Ishikawa (cell line): ENCODE measurements around the gene KIF17.

Source experiments
- CEBPB ChIP-seq: IDR thresholded peaks from 2 replicates; pipeline ENCODE4 v1.6.1; 2012
- EGR1 ChIP-seq: IDR thresholded peaks from 2 replicates; pipeline ENCODE4 v1.6.1; 2012
- TF ChIP-seq, protein P1 (sequence below): IDR thresholded peaks from 2 replicates; pipeline ENCODE4 v1.6.1; 2012
- TF ChIP-seq, protein P2 (sequence below): IDR thresholded peaks from 2 replicates; pipeline ENCODE4 v1.6.1; 2012; ENCODE audit warnings: low read depth, mild to moderate bottlenecking

DNA sequence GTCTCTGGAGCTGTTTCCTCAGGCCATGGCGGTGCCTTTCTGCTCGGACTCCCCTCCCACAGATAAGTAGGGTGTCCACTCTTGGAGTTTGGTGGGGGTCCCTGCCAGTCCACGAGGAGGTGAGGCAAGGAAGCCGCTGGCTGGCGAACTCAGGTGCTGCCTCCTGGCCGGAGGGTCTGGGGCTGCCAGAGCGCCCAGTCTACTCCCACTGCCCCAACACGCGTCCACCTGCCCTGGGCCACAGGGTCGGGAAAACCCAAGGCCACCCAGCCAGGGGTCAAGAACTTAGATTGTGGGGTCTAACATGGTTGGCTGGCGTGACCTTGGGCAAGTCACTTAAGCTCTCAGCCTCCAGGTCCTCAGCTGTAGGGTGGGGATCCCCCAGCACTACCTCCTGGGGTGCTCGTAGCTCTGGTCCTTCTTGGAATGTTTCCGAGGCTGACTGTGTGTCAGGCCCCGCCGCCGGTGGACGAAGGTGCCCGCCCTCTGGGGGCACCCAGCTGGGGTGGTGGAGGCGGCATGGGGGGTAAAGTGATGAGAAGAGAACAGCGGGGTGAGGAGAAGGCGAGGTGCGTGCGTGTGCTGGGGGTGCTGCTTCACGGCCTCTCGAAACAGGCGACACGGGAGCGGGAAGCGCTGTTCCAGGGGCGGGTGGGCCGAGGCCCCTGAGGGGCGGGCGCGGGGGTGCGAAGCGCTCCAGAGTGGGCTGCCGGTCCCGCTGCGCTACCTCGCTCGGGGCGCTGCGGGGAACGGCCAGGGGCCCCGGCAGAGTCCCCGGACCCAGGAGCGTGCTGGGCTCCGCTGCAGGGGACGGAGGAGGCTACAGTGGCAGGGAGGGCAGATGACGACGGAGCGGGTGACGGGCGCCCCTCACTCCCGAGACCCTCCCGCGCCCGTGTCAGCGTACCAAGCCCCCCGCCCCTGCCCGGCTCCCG is 13.5 kb upstream of the KIF17 start:
- TF ChIP-seq, protein P1, sequence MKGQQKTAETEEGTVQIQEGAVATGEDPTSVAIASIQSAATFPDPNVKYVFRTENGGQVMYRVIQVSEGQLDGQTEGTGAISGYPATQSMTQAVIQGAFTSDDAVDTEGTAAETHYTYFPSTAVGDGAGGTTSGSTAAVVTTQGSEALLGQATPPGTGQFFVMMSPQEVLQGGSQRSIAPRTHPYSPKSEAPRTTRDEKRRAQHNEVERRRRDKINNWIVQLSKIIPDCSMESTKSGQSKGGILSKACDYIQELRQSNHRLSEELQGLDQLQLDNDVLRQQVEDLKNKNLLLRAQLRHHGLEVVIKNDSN, result no peak
- TF ChIP-seq, protein P2, sequence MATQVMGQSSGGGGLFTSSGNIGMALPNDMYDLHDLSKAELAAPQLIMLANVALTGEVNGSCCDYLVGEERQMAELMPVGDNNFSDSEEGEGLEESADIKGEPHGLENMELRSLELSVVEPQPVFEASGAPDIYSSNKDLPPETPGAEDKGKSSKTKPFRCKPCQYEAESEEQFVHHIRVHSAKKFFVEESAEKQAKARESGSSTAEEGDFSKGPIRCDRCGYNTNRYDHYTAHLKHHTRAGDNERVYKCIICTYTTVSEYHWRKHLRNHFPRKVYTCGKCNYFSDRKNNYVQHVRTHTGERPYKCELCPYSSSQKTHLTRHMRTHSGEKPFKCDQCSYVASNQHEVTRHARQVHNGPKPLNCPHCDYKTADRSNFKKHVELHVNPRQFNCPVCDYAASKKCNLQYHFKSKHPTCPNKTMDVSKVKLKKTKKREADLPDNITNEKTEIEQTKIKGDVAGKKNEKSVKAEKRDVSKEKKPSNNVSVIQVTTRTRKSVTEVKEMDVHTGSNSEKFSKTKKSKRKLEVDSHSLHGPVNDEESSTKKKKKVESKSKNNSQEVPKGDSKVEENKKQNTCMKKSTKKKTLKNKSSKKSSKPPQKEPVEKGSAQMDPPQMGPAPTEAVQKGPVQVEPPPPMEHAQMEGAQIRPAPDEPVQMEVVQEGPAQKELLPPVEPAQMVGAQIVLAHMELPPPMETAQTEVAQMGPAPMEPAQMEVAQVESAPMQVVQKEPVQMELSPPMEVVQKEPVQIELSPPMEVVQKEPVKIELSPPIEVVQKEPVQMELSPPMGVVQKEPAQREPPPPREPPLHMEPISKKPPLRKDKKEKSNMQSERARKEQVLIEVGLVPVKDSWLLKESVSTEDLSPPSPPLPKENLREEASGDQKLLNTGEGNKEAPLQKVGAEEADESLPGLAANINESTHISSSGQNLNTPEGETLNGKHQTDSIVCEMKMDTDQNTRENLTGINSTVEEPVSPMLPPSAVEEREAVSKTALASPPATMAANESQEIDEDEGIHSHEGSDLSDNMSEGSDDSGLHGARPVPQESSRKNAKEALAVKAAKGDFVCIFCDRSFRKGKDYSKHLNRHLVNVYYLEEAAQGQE, result no peak
- TF ChIP-seq CEBPB (no peak), EGR1 (no peak)
